ENCODE data around the gene ZNF23. TPM values are rescaled to one million over a fixed set of nuclear protein-coding genes. Genes with fewer than 3 reads are reported as not detected.
"Not testable (repeated sequence)": the region's sequence is repeated elsewhere in the genome, so short reads cannot be mapped to it uniquely, and the experiment has no call there.

ZNF23 gene
- total RNA-seq (2014; rRNA removed; shearing (Covaris generic)) = 8.5 and 13.4 TPM in 2 replicates

DNA sequence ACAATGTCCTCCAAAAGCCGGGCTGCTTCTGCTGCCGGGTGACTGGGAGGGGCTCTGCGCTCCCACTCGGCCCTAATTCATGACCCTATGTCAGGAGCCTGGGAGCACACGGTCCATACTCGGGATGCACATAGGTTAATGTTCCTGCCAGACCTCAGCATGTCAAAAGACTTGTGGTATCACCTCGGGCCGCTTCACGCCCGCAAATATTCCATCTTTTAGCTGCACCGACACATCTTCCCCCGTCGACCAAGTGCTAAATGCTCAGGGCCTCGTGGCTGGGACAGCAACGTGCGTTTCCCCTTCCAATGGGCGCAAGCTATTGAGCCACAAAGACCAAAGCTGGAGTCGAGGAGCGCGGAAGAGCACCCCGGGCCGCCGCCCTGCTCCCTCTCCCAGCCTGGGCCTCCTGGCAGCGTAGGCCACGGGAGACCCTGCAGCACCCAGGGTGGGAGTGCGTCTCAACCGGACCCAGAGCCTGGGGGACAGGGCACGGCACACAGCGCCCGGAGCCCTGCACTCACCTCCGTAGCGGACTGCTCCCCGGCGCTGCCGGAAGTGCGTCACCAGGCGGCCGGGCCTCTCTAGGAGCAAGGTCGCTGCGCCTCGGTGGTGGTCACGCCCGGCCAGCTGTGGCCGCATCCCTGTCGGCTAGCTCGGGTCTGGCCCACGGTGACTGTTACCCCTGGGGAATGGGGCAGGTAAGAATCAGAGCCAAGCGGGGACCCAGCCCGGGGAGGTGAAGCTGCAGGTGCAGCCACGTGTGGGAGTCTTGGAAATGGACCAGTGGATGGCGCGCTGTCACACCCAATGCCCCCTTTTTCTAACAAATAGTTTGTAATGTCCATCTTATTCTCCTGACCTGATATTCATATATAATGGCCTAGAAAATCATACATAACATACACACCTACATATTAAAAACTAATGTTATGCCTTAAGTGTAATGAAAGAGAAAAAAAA, at the start of gene ZNF23:
ZNF23 (minus strand) TSS at position 562 of the 963 bp plus-strand sequence. CDS start 5,451 bp downstream, outside the sequence.
- DNase-seq (ENCODE audit: low spot score) = peak; percentile 85

GRCh38 chr16:71507061-71507460, 45.0 kb upstream of the ZNF23 start:
- no peak for DNase-seq (ENCODE audit: low spot score)
- in situ Hi-C loops (cut with HindIII; ENCODE audit: low sequenced_read_pairs) = no loop called here

More for the DNA sequence above, at the start of gene ZNF23:
- in situ Hi-C loops (cut with HindIII; ENCODE audit: low sequenced_read_pairs) = no loop called here

DNA sequence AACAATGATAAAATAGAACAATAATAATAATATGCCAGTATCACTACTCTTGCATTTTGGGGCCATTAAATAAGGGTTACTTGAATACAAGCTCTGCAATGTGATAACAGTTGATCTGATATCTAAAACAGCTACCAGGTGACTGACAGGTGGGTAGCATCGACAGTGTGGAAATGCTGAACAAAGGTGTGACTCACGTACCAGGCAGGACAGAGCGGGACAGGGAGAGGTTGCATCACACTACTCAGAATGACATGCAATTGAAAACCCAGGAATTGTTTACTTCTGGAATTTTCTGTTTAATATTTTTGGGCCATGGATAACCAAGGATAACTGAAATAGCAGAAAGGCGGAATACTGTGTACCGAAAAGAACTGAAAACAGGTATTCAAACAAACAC, 42.9 kb upstream of the ZNF23 start:
- no peak for DNase-seq (ENCODE audit: low spot score)
- in situ Hi-C loops (cut with HindIII; ENCODE audit: low sequenced_read_pairs) = no loop called here

DNA sequence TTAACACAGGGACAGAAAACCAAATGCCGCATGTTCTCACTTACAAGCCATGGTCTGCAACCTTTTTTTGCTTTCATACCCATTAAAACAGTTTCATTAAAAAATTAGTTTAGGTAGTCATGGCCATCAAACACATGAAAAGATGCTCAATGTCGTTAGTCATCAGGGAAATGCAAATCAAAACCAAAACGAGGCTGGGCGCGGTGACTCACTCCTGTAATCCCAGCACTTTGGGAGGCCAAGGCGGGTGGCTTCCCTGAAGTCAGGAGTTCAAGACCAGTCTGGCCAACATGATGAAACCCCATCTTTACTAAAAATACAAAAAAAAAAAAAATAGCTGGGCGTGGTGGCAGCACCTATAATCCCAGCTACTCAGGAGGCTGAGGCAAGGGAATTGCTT, 42.0 kb upstream of the ZNF23 start:
- DNase-seq (ENCODE audit: low spot score); in situ Hi-C loops (cut with HindIII; ENCODE audit: low sequenced_read_pairs): not testable (repeated sequence)

DNA sequence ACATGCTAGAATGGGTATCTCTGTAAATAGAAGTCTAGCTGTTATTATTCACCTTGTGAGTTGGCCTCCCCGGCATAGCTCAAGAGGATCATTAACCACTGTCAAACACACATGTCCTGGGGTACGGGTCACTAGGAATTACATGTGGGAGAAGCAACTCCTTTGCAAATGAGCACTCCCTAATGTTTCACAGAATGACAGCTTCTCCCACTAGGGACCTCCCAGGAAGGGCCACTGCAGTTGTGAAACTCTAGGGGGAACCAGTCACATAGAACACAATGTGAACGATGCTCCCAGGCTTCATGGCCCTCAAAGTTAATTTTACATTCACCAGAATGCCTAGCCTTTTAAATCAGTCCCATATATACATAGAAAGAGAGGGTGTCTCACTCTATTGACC, 39.5 kb upstream of the ZNF23 start:
- no peak for DNase-seq (ENCODE audit: low spot score)
- in situ Hi-C loops (cut with HindIII; ENCODE audit: low sequenced_read_pairs) = no loop called here

DNA sequence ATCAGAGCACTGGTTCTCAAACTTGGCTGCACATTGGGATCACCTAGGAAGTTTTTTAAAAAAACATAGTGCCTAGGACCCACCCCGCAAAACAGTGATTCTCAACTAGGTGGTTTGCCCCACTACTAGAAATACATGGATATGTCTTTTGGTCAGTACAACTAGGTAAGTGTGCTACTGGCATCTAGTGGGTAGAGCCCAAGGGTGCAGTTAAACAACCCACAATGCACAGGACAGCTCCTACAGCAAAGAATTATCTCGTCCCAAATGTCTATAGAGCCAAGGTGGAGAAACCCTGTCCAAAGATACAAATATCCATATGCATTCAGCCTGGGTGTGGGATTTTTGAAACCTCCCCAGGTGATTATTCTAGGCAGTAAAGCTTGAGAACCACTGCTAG, 38.9 kb upstream of the ZNF23 start:
- DNase-seq (ENCODE audit: low spot score) = no peak
- in situ Hi-C loops (cut with HindIII; ENCODE audit: low sequenced_read_pairs) = no loop called here

DNA sequence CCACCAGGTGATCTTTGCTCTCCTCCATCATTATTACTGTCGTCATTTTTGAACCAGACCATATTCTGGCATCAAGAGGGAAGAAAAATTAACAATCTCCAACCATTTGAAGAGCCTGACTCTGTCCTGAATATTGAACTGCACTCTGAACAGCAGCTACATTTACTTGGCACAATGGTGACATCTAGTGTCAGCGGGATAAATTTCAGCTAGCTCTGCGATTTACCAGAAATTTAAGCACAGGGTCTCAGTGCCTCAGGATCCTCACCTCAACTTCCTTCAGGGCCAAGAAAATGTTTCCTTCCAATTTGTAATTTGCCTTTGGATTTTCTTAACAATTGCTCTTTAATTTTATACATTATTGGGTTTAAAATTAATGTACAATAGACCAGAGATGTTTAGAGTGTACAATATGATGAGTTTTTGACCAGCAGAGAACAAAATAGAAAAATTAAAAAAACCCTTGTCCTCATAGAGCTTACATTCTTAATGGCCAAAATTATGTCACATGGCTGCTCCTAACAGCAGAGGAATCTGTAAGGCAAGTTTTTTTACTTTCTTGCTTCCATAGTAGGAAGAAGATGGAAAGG, 37.8 kb upstream of the ZNF23 start:
- in situ Hi-C loops (cut with HindIII; ENCODE audit: low sequenced_read_pairs) = no loop called here
- peak; percentile 68 for DNase-seq (ENCODE audit: low spot score)

DNA sequence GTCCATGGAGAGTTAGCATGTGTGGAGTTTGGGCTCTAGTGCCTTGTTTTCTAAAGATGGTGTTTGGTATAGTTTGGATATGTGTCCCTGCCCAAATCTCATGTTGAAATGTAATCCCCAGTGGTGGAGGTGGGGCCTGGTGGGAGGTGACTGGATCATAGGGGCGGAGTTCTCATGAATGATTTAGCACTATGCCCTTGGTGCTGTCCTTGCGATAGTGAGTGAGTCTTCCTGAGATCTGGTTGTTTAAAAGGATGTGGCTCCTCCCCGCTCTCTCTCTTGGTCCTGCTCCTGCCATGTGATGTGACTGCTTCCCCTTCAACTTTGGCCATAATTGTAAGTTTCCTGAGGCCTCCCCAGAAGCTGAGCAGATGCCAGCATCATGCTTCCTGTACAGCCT, 36.0 kb upstream of the ZNF23 start:
- no peak for DNase-seq (ENCODE audit: low spot score)
- in situ Hi-C loops (cut with HindIII; ENCODE audit: low sequenced_read_pairs) = no loop called here

DNA sequence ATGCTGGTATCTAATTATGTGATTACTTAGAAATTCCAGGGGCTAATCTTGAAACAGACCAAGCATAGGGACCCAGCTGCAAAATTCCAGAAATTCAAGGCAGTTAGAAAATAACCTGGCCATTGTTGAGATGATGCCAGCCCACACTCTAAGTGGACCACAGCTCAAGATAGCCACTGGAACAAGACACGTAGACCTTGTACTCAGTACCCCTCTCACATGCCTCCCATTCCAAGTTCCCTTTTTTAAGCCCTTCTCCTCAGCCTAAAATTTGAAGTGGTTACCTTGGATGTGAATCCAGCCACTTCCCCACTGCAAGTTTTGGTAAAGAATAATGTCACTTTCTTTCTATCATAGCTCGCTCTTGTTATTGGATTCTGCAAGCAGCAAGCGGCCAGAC, 31.2 kb upstream of the ZNF23 start:
- DNase-seq (ENCODE audit: low spot score) = no peak
- in situ Hi-C loops (cut with HindIII; ENCODE audit: low sequenced_read_pairs) = no loop called here

- no peak for DNase-seq (ENCODE audit: low spot score)
- in situ Hi-C loops (cut with HindIII; ENCODE audit: low sequenced_read_pairs) = no loop called here
These were observed 30.7 kb upstream of the ZNF23 start for GRCh38 chr16:71492786-71493185.

DNA sequence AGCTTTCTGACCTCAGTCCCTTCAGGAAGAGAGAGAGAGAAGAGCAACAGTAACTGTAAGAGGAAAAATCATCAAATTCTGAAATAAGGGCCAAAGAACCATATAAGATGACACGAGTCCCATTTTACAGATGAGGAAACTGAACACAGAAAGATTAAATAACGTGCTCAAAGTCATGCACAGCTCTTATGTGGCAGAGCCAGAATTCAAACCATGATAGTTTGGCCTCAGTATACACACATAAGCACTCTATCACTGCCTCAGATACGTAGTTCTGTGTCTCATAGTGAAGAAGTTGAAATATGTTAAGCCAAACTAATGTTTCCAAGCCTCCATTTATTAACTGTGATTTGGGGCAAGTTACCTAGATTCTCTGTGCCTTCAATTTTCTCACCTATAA, 29.0 kb upstream of the ZNF23 start:
- no peak for DNase-seq (ENCODE audit: low spot score)
- in situ Hi-C loops (cut with HindIII; ENCODE audit: low sequenced_read_pairs) = no loop called here

GRCh38 chr16:71490361-71490760, 28.3 kb upstream of the ZNF23 start:
- in situ Hi-C loops (cut with HindIII; ENCODE audit: low sequenced_read_pairs) = no loop called here
- DNase-seq (ENCODE audit: low spot score) = no peak

GRCh38 chr16:71489122-71489521, 27.1 kb upstream of the ZNF23 start, which contains the start of gene ZNF19:
Gene ZNF19 (minus strand): TSS chr16:71489324. CDS start chr16:71482114, 7,210 bp downstream.
- DNase-seq (ENCODE audit: low spot score) = no peak
- in situ Hi-C loops (cut with HindIII; ENCODE audit: low sequenced_read_pairs) = no loop called here

GRCh38 chr16:71484006-71484893, 22.2 kb upstream of the ZNF23 start:
- peak; percentile 98 for DNase-seq (ENCODE audit: low spot score)
- in situ Hi-C loops (cut with HindIII; ENCODE audit: low sequenced_read_pairs) = no loop called here

DNA sequence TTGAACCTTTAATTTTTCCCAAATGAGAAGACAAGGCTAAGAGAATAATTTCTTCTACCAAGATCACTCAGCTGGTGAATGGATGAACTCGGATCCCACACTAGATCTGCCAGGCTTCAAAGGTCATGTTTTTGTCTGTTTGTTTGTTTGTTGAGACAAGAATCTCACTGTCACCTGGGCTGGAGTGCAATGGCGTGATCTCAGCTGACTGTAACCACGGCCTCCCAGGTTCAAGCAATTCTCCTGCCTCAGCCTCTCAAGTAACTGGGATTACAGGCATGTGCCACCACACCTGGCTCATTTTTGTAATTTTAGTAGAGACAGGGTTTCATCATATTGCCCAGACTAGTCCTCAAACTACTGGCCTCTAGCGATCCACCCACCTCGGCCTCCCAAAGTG, 20.5 kb upstream of the ZNF23 start:
- in situ Hi-C loops (cut with HindIII; ENCODE audit: low sequenced_read_pairs) = no loop called here
- DNase-seq (ENCODE audit: low spot score) = no peak

- no peak for DNase-seq (ENCODE audit: low spot score)
- in situ Hi-C loops (cut with HindIII; ENCODE audit: low sequenced_read_pairs) = no loop called here
These were observed 18.9 kb upstream of the ZNF23 start for GRCh38 chr16:71480956-71481355.

DNA sequence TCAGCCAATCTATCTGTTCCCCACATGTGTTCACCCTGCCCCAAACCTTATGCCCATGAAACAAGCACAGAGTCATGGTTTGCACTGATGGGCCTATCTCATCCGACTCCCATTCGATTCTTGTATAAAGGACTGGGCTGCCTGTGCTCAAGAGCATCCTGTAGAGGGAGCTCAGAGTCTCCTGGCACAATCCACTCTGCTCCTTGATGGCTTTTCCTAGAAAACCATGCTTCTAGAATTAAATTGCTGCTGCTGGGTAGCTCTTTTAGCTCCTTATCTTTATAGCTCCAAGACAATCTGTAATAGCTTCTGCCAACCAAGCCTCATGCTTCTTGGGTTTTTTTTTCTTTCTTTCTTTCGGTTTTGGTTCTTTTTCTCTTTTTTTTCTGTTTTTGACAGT, 17.4 kb upstream of the ZNF23 start:
- in situ Hi-C loops (cut with HindIII; ENCODE audit: low sequenced_read_pairs) = no loop called here
- peak; percentile 29 for DNase-seq (ENCODE audit: low spot score)

DNA sequence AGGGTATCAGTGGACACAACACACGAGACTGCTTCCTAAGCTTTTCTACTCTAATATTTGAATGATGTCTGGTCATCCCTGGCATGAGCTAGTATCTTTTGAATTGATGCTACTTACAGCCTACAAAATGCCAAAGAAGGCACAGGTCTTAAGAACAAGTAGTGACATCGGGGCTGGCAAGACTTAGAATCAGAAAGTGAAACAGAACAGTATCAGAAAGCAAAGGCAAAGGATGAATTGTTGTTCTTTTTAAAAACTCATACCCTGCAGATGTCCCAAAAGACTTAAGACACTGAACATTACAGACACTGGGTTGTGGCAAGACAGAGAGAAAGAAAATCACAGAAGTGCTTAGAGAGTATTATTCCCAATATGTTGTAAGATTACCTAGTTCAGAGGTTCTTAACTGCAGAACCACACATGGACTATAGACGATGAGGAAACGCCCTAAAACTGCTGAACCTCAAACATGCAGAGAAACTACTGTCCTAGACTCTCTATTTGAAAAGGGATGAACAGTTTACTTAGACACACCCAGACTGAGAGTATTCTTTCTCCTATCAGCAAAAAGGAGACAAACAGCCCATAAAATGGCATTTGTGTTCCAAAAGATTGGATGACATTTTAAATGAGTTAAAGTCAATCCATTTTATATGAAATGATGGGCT, 14.5 kb upstream of the ZNF23 start:
- in situ Hi-C loops (cut with HindIII; ENCODE audit: low sequenced_read_pairs) = no loop called here
- DNase-seq (ENCODE audit: low spot score) = no peak

DNA sequence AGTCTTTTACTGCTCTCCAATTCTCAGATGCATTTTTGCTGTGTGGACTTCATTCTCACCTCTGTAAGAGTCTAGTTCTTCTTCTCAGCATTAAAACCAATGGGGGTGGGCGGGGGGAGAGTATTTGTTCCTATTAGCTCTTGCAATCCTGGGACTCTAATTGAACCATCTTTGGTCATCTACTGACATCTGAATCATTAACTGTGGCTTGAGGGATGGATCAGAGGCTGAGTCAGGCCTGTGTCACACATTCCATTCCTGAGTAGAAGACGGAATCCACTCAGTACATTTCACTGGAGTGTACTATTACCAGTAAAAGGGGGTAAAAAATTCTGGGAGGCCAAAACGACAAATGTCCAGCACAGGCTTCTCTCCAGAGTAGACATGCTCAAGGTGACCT, 12.8 kb upstream of the ZNF23 start:
- no peak for DNase-seq (ENCODE audit: low spot score)
- in situ Hi-C loops (cut with HindIII; ENCODE audit: low sequenced_read_pairs) = no loop called here
